HUES48 (cell line): ENCODE measurements around the gene KRTAP4-16.
"Not testable (repeated sequence)": the region's sequence is repeated elsewhere in the genome, so short reads cannot be mapped to it uniquely, and the experiment has no call there.

ENCODE experiments used
- H3K27ac ChIP-seq: one replicate; pipeline ENCODE4 v1.7.0; 2013; ENCODE audit warnings: low read depth, low read length, inconsistent platforms
- H3K27me3 ChIP-seq: 2 replicates; pipeline ENCODE4 v1.6.1; 2013; ENCODE audit warnings: mild to moderate bottlenecking, low read length; ENCODE audit not compliant: control insufficient read depth, insufficient read depth
- H3K36me3 ChIP-seq: 2 replicates; pipeline ENCODE4 v1.6.1; 2013; ENCODE audit warnings: low read length; ENCODE audit not compliant: control insufficient read depth, insufficient read depth
- H3K4me1 ChIP-seq: 2 replicates; pipeline ENCODE4 v1.6.1; 2013; ENCODE audit warnings: mild to moderate bottlenecking, low read length; ENCODE audit not compliant: control insufficient read depth, insufficient read depth
- H3K4me3 ChIP-seq: 2 replicates; pipeline ENCODE4 v1.5.1; 2013; ENCODE audit warnings: mild to moderate bottlenecking, low read depth, low read length
- H3K9ac ChIP-seq: 2 replicates; pipeline ENCODE4 v1.6.1; 2013; ENCODE audit warnings: mild to moderate bottlenecking, low read depth, low read length, moderate library complexity
- H3K9me3 ChIP-seq: 2 replicates; pipeline ENCODE4 v1.6.1; 2013; ENCODE audit warnings: low read length; ENCODE audit not compliant: control insufficient read depth, insufficient read depth

KRTAP4-16 gene

DNA sequence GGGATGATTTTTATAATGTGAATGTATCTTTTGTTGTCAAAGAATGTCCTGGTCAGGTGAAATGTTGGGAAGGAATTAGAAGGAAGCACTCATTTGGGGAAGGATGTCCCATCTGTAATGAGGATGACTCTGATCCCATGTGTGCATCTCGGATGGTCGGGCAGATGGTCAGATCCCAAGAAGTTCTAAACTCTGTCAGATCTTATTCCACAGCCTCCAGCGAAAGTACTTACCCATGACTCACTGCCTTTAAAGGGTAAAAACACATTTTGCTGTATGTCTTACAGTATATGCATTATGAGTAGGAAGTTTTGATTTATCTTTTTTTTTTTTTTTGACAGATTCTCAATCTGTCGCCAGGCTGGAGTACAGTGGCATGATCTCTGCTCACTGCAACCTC lies 16.7 kb upstream of the KRTAP4-16 start:
- H3K9ac ChIP-seq: no peak overlapping the region
- no peak overlapping the region for H3K4me3 ChIP-seq
- no peak overlapping the region for H3K27ac ChIP-seq
- no peaks in the 10 kb centered on the region for H3K36me3 ChIP-seq
- H3K9me3 ChIP-seq: no peaks in the 10 kb centered on the region; the same call in 1 of the 2 replicates
- no peaks in the 10 kb centered on the region for H3K27me3 ChIP-seq
- H3K4me1 ChIP-seq: no peaks in the 10 kb centered on the region

GRCh38 chr17:41117846-41118386 lies 15.9 kb upstream of the KRTAP4-16 start, which contains the start of gene KRTAP4-11:
KRTAP4-11 (minus strand) TSS chr17:41118373; CDS start chr17:41118315, 58 bp downstream.
- not testable (repeated sequence) for H3K27me3 ChIP-seq, H3K9ac ChIP-seq, H3K36me3 ChIP-seq, H3K27ac ChIP-seq, H3K4me3 ChIP-seq, H3K9me3 ChIP-seq, H3K4me1 ChIP-seq

- Histone ChIP-seq H3K27ac (no peak overlapping the region), H3K4me1 (no peaks in the 10 kb centered on the region), H3K27me3 (no peaks in the 10 kb centered on the region), H3K9me3 (peaks cover 22% of the 10 kb centered on the region), H3K9ac (no peak overlapping the region), H3K36me3 (no peaks in the 10 kb centered on the region), H3K4me3 (no peak overlapping the region)
Measured at GRCh38 chr17:41116297-41116696, 14.3 kb upstream of the KRTAP4-16 start.

DNA sequence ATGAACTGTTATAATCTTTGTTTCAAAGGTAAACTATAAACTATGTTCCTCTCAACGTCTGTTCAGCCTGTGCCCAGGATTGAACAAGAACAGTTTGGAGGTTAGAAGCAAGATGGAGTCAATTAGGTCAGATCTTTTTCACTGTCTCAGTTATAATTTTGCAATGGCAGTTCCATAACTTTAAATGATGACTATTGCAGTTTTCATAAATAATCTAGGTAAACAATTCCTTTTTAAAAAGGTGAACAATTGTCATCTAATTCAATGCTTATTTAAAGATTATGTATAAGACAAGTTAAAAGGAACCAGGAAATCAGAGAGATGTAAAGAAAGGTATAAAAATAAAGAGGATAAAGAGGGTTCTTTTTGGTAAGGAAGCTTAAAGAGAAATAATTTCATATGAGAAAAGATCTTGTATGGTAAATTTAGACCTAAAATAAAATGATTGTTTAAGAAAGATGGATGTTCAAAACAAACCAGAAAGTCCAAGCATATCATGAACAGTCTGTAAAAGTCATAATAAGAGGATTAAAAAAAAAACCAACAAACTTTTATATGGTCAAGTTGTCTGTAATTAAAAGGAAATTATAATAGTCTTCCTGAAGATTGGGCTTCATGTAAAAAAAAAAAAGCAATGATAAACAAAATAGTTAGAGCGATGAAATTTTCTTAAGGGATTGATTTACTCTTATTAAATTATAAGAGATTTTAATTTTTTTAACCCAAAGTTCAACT lies 9.3 kb upstream of the KRTAP4-16 start:
- Histone ChIP-seq H3K36me3 (no peaks in the 10 kb centered on the region), H3K4me1 (peaks cover 21% of the 10 kb centered on the region), H3K27me3 (no peaks in the 10 kb centered on the region), H3K9ac (no peak overlapping the region), H3K4me3 (no peak overlapping the region), H3K27ac (no peak overlapping the region), H3K9me3 (peaks cover 34% of the 10 kb centered on the region)

GRCh38 chr17:41108728-41109386 lies 6.8 kb upstream of the KRTAP4-16 start:
- not testable (repeated sequence) for H3K9ac ChIP-seq, H3K4me3 ChIP-seq, H3K27me3 ChIP-seq, H3K36me3 ChIP-seq, H3K27ac ChIP-seq
- H3K9me3 ChIP-seq: peaks cover 34% of the 10 kb centered on the region
- peaks cover 21% of the 10 kb centered on the region for H3K4me1 ChIP-seq

DNA sequence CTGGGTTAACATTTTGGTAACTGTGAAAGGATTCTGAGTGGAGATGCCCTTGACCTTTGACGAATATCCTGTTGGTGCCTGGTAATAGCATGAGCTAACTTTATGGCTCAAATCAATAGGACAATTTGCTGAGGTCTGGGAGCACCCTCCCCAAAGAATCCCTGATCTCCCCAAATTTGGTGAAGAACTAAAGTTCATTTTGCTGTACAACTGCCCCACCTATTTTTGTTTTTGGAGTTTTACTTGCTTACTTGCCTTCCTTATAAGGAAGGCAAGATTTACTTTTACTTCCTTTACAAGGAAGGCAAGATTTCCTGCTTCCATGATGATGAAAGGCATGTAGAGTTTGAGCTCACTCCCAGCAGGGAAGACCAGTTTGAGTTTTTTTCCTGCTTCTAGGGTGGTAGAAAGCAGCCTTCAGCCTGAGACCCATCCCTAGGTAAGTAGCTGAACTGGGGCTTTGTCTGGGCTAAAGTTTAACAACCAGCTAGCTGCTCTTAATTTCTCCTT lies 6.0 kb upstream of the KRTAP4-16 start:
- Histone ChIP-seq H3K4me1 (peaks cover 21% of the 10 kb centered on the region), H3K27me3 (no peaks in the 10 kb centered on the region), H3K9ac (no peak overlapping the region; the same call in 1 of the 2 replicates), H3K9me3 (peaks cover 30% of the 10 kb centered on the region), H3K4me3 (no peak overlapping the region), H3K27ac (peak overlapping the region; percentile 28), H3K36me3 (no peaks in the 10 kb centered on the region)

GRCh38 chr17:41105347-41105746 lies 3.3 kb upstream of the KRTAP4-16 start, which contains the start of gene KRTAP4-9:
KRTAP4-9 (plus strand) TSS chr17:41105389; CDS start chr17:41105389, 0 bp downstream.
- H3K27me3 ChIP-seq, H3K27ac ChIP-seq, H3K9me3 ChIP-seq, H3K9ac ChIP-seq, H3K36me3 ChIP-seq, H3K4me3 ChIP-seq: not testable (repeated sequence)
- peaks cover 21% of the 10 kb centered on the region for H3K4me1 ChIP-seq

GRCh38 chr17:41104386-41105038 lies 2.5 kb upstream of the KRTAP4-16 start:
- not testable (repeated sequence) for H3K9ac ChIP-seq, H3K9me3 ChIP-seq, H3K27ac ChIP-seq

DNA sequence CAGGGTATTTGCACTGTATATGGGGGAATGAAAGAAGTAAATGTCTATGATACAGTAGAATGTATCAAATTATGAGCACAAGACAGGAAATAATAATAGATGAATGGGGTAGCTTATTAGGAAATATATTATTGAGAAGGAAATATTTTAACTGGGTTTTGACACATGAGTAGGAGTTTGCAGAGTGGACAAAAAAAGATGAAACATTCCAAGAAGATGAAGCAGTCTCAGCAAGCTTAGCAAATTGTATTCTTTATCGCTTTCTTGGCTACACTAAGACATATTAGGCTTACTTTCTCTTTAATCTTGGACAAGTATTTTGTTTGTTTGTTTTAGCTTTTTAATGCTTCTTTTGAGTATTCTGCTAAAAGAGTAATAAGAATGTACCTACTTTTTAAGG lies 1.9 kb upstream of the KRTAP4-16 start:
- Histone ChIP-seq H3K4me1 (peaks cover 21% of the 10 kb centered on the region), H3K4me3 (no peak overlapping the region), H3K9ac (no peak overlapping the region), H3K27ac (no peak overlapping the region), H3K36me3 (no peaks in the 10 kb centered on the region), H3K27me3 (no peaks in the 10 kb centered on the region), H3K9me3 (0 out of 2 replicates have a peak, but pooled peaks cover 8% of the 10 kb centered on the region)

More at GRCh38 chr17:41104386-41105038, 2.5 kb upstream of the KRTAP4-16 start:
- H3K27me3 ChIP-seq, H3K36me3 ChIP-seq, H3K4me3 ChIP-seq: not testable (repeated sequence)
- H3K4me1 ChIP-seq: peaks cover 21% of the 10 kb centered on the region

- H3K27me3 ChIP-seq, H3K27ac ChIP-seq, H3K9ac ChIP-seq, H3K36me3 ChIP-seq, H3K9me3 ChIP-seq, H3K4me1 ChIP-seq, H3K4me3 ChIP-seq: not testable (repeated sequence)
Measured at GRCh38 chr17:41099682-41100480, 2.1 kb downstream of the KRTAP4-16 start.
